ENCODE results near the gene DRGX. TPM values are rescaled to one million over a fixed set of nuclear protein-coding genes. Genes with fewer than 3 reads are reported as not detected.

Gene DRGX
- total RNA-seq, 1 donor from 2014 or later: not detected

- H3K4me3 ChIP-seq: no peak overlapping the region
- H3K36me3 ChIP-seq: no peaks in the 10 kb centered on the region
- H3K27ac ChIP-seq: no peak overlapping the region
- DNase-seq (ENCODE audit: low spot score in 2 of 2): no peak
- TF ChIP-seq, protein P1, sequence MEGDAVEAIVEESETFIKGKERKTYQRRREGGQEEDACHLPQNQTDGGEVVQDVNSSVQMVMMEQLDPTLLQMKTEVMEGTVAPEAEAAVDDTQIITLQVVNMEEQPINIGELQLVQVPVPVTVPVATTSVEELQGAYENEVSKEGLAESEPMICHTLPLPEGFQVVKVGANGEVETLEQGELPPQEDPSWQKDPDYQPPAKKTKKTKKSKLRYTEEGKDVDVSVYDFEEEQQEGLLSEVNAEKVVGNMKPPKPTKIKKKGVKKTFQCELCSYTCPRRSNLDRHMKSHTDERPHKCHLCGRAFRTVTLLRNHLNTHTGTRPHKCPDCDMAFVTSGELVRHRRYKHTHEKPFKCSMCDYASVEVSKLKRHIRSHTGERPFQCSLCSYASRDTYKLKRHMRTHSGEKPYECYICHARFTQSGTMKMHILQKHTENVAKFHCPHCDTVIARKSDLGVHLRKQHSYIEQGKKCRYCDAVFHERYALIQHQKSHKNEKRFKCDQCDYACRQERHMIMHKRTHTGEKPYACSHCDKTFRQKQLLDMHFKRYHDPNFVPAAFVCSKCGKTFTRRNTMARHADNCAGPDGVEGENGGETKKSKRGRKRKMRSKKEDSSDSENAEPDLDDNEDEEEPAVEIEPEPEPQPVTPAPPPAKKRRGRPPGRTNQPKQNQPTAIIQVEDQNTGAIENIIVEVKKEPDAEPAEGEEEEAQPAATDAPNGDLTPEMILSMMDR (IDR thresholded peaks at IDR 0.05): no peak
- no peaks in the 10 kb centered on the region for H3K4me1 ChIP-seq
- no peaks in the 10 kb centered on the region for H3K9me3 ChIP-seq
- intact Hi-C loops (cut with DNase I): no loop called here
- H3K27me3 ChIP-seq: no peaks in the 10 kb centered on the region
Measured at GRCh38 chr10:49366460-49366859, 29.4 kb downstream of the DRGX start.

DNA sequence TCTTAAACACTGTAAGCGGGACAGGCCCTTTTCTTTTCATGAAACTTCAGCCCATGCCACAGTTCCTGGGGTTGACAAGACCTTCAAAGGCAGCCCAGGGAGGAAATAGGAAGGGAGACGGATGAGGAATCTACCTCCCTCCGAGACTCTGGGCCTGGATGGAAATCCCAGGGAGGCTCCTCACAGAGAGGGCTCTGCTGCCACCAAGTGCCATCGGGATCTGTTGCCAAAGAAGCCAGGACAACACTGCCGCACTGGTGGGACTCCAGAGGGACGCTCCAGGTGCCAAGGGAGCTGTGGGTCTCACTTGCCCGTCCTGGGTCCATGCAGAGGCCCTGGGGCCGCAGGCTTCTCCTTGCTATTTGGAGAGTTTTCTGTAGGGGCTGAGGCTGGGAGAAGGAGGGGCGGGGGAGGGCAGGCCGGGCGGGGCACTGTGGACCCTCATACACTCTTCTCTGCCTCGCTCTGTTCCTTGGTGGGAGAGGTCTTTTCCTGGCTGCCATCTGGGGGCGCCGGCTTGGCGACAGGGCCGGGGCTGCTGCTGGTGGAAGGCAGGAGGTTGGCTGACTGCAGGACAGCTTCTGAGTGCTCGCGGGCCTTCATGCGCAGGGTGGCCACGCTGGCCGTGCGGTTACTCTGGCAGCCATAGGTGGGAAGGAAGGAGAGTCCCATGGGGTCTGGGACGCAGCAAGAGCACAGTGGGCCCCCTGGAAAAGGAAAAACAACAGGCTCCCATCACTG, 30.0 kb downstream of the DRGX start:
- no peaks in the 10 kb centered on the region for H3K36me3 ChIP-seq
- H3K9me3 ChIP-seq: no peaks in the 10 kb centered on the region
- intact Hi-C loops (cut with DNase I): no loop called here
- H3K27ac ChIP-seq: no peak overlapping the region
- H3K4me1 ChIP-seq: no peaks in the 10 kb centered on the region
- DNase-seq (ENCODE audit: low spot score in 2 of 2): no peak
- H3K4me3 ChIP-seq: no peak overlapping the region
- TF ChIP-seq, protein P1 (IDR thresholded peaks at IDR 0.05): no peak
- H3K27me3 ChIP-seq: no peaks in the 10 kb centered on the region

DNA sequence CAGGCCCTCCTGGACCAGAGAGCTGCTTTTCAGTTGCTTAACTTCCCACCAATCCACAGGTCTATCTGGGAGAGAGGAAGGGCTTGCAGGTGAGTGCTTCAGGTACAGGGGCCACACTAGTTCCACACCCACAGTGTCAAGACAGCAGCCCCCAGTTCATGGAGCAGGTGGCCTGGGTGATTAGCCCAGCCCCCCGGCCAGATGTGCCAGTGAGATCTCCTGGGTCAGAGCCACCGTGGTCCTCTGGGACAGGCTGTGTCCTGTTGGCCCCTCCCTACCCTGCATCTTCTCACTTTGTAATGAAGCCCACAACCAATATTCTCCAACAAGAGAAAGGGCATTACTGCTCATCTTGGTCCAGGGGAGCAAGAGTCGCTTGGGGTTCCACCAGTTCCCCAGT, 30.6 kb downstream of the DRGX start:
- no peak for DNase-seq (ENCODE audit: low spot score in 2 of 2)

DNA sequence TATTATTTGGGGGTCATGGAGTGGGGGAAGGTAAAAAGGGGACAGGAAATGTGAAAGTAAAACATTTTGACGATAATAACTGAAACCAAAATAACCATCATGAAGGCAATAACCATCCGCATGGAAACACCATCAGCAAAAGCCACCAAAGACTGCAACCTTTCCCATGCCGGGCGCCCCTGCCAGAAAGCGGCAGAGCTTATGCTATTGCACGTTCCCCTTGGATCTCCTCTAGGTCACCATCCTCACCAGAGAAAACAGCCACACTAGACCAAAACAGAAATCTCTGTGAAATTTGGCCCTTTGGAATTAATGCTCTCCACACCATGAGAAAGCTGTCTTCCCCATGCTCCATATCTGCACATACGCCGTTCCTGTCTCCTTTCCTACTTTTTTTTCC, 31.1 kb downstream of the DRGX start:
- no peaks in the 10 kb centered on the region for H3K27me3 ChIP-seq
- DNase-seq (ENCODE audit: low spot score in 2 of 2): no peak

More for the DNA sequence above, 30.6 kb downstream of the DRGX start:
- Histone ChIP-seq H3K4me3 (no peak overlapping the region), H3K27me3 (no peaks in the 10 kb centered on the region), H3K27ac (no peak overlapping the region), H3K36me3 (no peaks in the 10 kb centered on the region), H3K4me1 (no peaks in the 10 kb centered on the region), H3K9me3 (no peaks in the 10 kb centered on the region)
- TF ChIP-seq, protein P1 (IDR thresholded peaks at IDR 0.05): no peak
- intact Hi-C loops (cut with DNase I): no loop called here

DNA sequence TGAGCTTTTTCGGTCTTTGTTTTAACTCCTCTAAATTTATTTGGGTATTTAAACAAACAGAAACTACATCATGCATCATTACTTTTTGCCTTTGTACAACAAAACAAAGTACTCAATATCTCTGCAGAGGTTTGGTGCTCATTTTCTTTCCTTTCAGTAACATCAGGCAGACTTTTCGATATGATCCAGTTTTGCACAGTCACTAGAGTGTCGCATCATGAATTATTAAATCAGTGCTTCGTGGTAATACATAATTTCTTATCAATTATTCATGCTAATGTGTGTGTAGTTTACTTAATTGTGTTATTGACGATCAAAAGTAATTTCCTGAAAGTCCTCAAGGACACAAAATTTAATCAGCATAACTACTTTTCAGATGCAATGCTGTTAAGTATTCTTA, 31.8 kb downstream of the DRGX start:
- H3K4me3 ChIP-seq: no peak overlapping the region
- no peak for DNase-seq (ENCODE audit: low spot score in 2 of 2)
- no peak overlapping the region for H3K27ac ChIP-seq
- no peaks in the 10 kb centered on the region for H3K4me1 ChIP-seq
- TF ChIP-seq, protein P1 (IDR thresholded peaks at IDR 0.05): no peak
- H3K9me3 ChIP-seq: no peaks in the 10 kb centered on the region
- H3K27me3 ChIP-seq: no peaks in the 10 kb centered on the region
- intact Hi-C loops (cut with DNase I): no loop called here
- no peaks in the 10 kb centered on the region for H3K36me3 ChIP-seq

More for the DNA sequence above, 31.1 kb downstream of the DRGX start:
- intact Hi-C loops (cut with DNase I): no loop called here
- Histone ChIP-seq H3K36me3 (no peaks in the 10 kb centered on the region), H3K4me3 (no peak overlapping the region), H3K9me3 (no peaks in the 10 kb centered on the region), H3K27ac (no peak overlapping the region), H3K4me1 (no peaks in the 10 kb centered on the region)
- TF ChIP-seq, protein P1 (IDR thresholded peaks at IDR 0.05): no peak

Measured in ascending aorta (tissue), 2 donors.